ENCODE data around the gene SLC9A4.

SLC9A4 gene

GRCh38 chr2:102455061-102455670 lies 17.9 kb upstream of the SLC9A4 start:
- no peak for DNase-seq (ENCODE audit: low read depth)

- DNase-seq (ENCODE audit: low read depth), result no peak
Observed at GRCh38 chr2:102460467-102460866, 12.6 kb upstream of the SLC9A4 start.

- DNase-seq (ENCODE audit: low read depth), result no peak
Observed at GRCh38 chr2:102461188-102461587, 11.8 kb upstream of the SLC9A4 start.

GRCh38 chr2:102463160-102463559 lies 9.9 kb upstream of the SLC9A4 start:
- DNase-seq (ENCODE audit: low read depth), result no peak

GRCh38 chr2:102470168-102470567 lies 2.9 kb upstream of the SLC9A4 start:
- DNase-seq (ENCODE audit: low read depth), result no peak

- no peak for DNase-seq (ENCODE audit: low read depth)
Observed at GRCh38 chr2:102473631-102474030, 605 bp downstream of the SLC9A4 start.

- DNase-seq (ENCODE audit: low read depth), result no peak
Observed at GRCh38 chr2:102474785-102475184, 1.8 kb downstream of the SLC9A4 start.

GRCh38 chr2:102478686-102479470 lies 5.9 kb downstream of the SLC9A4 start:
- DNase-seq (ENCODE audit: low read depth), result no peak

- DNase-seq (ENCODE audit: low read depth), result no peak
Observed at GRCh38 chr2:102480285-102481195, 7.5 kb downstream of the SLC9A4 start.

GRCh38 chr2:102481931-102482330 lies 8.9 kb downstream of the SLC9A4 start:
- DNase-seq (ENCODE audit: low read depth), result no peak

- DNase-seq (ENCODE audit: low read depth), result no peak
Observed at GRCh38 chr2:102483086-102483485, 10.1 kb downstream of the SLC9A4 start.

- no peak for DNase-seq (ENCODE audit: low read depth)
Observed at GRCh38 chr2:102484310-102485061, 11.5 kb downstream of the SLC9A4 start.

- DNase-seq (ENCODE audit: low read depth), result no peak
Observed at GRCh38 chr2:102485147-102485785, 12.2 kb downstream of the SLC9A4 start.

- no peak for DNase-seq (ENCODE audit: low read depth)
Observed at GRCh38 chr2:102486941-102487702, 14.1 kb downstream of the SLC9A4 start.

- DNase-seq (ENCODE audit: low read depth), result no peak
Observed at GRCh38 chr2:102487761-102488462, 14.9 kb downstream of the SLC9A4 start.

GRCh38 chr2:102489646-102490045 lies 16.6 kb downstream of the SLC9A4 start:
- DNase-seq (ENCODE audit: low read depth), result no peak

- DNase-seq (ENCODE audit: low read depth), result no peak
Observed at GRCh38 chr2:102492006-102492405, 19.0 kb downstream of the SLC9A4 start.

GRCh38 chr2:102494570-102494969 lies 21.5 kb downstream of the SLC9A4 start:
- no peak for DNase-seq (ENCODE audit: low read depth)

GRCh38 chr2:102498414-102498813 lies 25.4 kb downstream of the SLC9A4 start:
- no peak for DNase-seq (ENCODE audit: low read depth)

GRCh38 chr2:102499558-102499957 lies 26.5 kb downstream of the SLC9A4 start:
- no peak for DNase-seq (ENCODE audit: low read depth)
